Cardiac fibroblast (primary cell): ENCODE data around the gene UQCC5.

Experiments used
- DNase-seq, 2 donors: peaks; one replicate each; pipeline versions ENCODE4 v3.0.0 to v3.0.0-alpha.2; 2010; ENCODE audit warnings: low read depth in 2 of 2
- H3K4me3 ChIP-seq, 2 donors: replicated peaks in 1 of 2; 1 replicate in 1 of 2; 2 replicates in 1 of 2; pipeline ENCODE4 v1.5.1; 2011; ENCODE audit warnings: low read depth in 2 of 2, low read length in 2 of 2, mild to moderate bottlenecking in 2 of 2, moderate library complexity in 1 of 2
- TF ChIP-seq, protein P1 (sequence below): IDR thresholded peaks from one replicate; pipeline ENCODE4 v1.5.1; 2011; ENCODE audit warnings: low read depth, mild to moderate bottlenecking, low read length, inconsistent platforms

The UQCC5 gene

DNA sequence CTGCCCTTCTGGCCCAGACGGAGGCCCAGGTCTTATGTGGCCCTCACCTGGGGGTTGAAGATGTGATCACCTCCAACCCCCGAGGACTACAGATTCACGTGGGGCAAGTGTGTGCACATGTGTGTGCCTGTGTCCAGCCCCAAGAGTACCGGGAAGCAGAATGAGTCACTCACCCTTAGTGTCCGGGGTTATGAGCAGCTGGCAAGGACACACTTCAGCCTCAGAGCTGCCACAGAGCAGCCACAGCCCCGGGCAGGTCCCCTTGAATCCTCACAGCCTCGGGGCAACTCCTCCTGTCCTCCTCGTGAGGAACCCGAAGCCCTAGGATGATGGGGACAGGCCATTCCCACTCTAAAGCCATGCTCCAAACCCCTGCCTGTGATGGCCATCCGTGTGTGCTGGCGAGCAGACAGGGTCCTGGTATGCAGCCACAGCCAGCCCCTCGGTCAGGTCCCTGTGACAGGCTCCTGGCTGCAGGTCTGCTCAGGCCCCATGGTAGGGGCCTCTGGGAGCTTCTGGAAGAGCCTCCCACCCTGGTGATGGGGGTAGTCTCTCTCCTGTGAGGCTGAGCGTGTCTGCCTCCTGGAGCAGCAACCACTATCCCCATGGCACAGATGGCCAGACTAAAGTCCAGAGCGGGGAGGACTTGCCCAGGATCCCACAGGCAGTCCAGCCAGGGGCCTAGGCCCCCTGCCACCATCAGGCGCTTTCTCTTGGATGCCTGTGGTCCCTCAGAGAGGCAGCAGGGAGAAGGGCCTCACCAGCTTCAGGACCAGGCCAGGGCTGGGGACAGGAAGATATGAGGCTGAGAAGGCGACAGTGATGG is 40.4 kb upstream of the UQCC5 start:
- peak; percentile 61 to 67 for DNase-seq
- no peak overlapping the region for H3K4me3 ChIP-seq
- TF ChIP-seq, protein P1, sequence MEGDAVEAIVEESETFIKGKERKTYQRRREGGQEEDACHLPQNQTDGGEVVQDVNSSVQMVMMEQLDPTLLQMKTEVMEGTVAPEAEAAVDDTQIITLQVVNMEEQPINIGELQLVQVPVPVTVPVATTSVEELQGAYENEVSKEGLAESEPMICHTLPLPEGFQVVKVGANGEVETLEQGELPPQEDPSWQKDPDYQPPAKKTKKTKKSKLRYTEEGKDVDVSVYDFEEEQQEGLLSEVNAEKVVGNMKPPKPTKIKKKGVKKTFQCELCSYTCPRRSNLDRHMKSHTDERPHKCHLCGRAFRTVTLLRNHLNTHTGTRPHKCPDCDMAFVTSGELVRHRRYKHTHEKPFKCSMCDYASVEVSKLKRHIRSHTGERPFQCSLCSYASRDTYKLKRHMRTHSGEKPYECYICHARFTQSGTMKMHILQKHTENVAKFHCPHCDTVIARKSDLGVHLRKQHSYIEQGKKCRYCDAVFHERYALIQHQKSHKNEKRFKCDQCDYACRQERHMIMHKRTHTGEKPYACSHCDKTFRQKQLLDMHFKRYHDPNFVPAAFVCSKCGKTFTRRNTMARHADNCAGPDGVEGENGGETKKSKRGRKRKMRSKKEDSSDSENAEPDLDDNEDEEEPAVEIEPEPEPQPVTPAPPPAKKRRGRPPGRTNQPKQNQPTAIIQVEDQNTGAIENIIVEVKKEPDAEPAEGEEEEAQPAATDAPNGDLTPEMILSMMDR = no peak

DNA sequence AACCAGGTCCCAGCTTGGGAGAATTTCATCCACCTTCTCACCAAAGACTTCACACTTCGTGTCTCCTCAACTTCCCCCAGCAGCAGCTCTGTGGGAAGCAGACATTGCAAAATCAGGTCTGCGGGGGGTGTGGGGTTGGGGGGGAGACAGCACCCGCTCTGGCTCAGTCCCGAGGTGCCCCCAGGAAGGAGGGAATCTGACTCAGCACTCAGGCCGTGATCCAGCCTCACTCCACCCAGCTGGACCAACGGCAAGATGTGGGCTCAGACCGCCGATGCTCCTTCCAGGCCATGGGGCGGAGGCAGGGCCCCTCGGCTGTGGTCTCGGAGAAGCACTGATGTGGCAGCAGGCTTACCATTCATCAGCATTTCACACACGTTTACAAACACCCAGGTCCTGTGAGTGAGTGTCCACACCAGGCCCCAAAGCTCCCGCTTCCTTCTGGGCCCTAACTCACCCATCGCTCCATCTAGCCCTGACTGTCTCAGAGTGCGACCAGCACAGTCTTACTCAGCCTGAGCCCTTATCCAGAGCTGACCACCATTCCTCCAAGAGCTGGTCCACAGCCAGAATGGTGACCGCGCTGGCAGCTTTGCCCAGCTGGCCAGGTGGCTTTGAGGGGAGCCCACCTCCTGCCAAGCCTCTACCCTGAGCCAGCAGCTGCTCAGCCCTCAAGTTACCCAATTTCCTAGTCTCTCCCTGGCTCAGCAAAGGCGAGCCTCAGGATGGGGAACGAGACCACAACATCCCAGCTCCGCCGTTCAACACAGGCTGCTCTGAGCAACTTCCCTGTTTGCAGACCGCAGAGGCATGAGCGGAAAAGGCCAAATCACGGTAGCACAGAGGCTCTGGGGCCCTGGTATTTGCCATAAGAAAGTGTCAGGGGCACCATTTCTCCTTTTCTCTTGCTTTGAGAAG is 38.0 kb upstream of the UQCC5 start:
- H3K4me3 ChIP-seq = no peak overlapping the region
- peak; percentile 49 to 82 for DNase-seq
- TF ChIP-seq, protein P1 = no peak

DNA sequence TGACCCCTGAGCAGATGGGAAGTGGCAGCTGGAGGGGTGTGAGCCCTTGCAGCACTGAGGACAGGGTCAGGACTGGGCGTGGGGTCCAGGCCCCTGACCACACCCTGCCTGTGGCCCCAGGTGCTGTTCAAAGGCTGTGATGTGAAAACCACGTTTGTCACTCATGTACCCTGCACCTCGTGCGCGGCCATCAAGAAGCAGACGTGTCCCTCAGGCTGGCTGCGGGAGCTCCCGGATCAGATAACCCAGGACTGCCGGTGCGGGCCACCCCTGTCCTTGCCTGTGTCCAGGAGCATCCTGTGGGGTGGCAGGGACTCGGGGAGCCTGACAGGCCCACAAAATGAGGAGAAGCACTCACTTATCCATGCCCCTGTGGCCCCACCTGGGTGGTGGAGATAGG is 35.4 kb upstream of the UQCC5 start:
- DNase-seq = no peak
- no peak overlapping the region for H3K4me3 ChIP-seq
- TF ChIP-seq, protein P1 = no peak

DNA sequence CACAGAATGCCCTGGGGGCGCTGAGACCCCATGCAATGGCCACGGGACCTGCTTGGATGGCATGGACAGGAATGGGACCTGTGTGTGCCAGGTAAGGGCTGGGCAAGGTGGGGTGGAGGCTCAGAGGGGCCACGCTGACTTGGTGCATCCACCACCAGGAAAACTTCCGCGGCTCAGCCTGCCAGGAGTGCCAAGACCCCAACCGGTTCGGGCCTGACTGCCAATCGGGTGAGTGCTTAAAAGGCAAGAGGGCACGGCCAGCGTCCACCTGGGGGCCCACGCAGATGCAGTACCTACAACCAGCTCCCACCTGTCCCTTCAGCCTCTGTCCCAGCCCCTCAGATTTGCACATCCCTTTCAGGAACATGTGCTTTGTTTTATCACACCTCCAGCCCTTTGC is 34.4 kb upstream of the UQCC5 start:
- no peak for DNase-seq
- TF ChIP-seq, protein P1 = no peak
- H3K4me3 ChIP-seq = no peak overlapping the region

- DNase-seq = no peak
- H3K4me3 ChIP-seq = no peak overlapping the region
- TF ChIP-seq, protein P1 = no peak
These were observed 33.5 kb upstream of the UQCC5 start for GRCh38 chr3:52502808-52503350.

DNA sequence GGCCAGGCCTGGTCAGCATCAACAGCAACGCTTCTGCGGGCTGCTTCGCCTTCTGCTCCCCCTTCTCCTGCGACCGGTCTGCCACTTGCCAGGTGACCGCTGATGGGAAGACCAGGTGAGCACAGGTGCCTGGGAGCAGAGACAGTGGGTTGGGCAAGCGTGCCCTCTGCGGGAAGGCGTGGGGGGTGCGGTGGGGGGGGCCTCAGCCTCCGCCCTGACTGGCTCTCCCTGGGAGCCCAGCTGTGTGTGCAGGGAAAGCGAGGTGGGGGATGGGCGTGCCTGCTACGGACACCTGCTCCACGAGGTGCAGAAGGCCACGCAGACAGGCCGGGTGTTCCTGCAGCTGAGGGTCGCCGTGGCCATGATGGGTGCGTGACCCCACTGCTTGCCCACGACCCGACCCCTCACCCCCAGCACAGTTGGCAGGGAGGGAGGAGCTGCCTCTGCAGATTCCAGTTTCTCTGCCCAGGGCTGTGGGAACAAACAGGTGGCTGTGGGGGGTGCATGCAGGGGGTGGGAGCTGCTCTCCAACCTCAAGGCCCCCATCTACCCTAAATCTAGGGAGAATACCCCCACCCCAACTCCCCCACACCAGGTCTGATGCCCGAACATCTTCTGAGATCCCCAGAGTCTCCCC is 32.5 kb upstream of the UQCC5 start:
- TF ChIP-seq, protein P1 = no peak
- DNase-seq = no peak
- H3K4me3 ChIP-seq = no peak overlapping the region
